ENCODE results near the gene MOB2.

DNA sequence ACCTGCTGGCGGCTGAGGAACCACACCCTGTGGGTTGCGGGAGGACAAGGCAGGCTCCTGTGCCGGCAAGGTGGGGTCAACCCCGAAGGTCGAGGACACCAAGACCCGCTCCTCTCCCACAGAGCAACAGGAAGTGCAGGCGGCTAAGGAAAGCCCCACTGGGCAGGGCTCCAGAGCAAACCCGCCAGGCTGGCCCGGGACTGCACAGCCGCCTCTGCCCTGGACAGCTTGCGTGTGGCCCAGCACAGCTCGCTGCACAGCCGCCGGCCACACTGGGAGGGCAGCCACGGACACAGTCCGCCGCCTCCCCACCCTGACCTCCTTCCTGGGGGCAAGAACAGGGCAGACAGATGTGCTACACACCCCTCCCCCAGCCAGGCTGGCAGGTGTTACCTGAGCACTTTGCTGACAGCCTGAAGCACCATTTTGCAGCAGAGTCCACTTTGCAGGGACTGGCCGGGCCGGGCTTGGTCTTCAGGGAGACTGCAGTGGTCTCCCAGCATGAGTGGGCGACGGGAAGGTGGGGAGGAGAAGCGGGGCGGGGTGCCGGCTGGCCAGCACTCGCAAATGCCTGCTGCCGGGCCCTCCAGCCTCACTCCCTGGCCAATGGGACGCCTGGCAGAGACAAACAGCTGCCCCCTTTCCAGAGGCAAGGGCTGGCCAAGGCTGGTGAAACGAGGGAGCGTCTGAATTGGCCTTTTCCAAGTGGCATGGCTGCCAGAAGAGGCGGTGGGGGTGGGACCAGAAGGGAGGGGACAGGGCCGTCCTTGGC lies at the start of gene MOB2:
- TF ChIP-seq POLR2A (IDR thresholded peaks at IDR 0.05) (no peak), CTCF (IDR thresholded peaks at IDR 0.05) (no peak)

Measured in suprapubic skin (tissue), 3 donors.